ENCODE measurements around the gene MSX2.

DNA sequence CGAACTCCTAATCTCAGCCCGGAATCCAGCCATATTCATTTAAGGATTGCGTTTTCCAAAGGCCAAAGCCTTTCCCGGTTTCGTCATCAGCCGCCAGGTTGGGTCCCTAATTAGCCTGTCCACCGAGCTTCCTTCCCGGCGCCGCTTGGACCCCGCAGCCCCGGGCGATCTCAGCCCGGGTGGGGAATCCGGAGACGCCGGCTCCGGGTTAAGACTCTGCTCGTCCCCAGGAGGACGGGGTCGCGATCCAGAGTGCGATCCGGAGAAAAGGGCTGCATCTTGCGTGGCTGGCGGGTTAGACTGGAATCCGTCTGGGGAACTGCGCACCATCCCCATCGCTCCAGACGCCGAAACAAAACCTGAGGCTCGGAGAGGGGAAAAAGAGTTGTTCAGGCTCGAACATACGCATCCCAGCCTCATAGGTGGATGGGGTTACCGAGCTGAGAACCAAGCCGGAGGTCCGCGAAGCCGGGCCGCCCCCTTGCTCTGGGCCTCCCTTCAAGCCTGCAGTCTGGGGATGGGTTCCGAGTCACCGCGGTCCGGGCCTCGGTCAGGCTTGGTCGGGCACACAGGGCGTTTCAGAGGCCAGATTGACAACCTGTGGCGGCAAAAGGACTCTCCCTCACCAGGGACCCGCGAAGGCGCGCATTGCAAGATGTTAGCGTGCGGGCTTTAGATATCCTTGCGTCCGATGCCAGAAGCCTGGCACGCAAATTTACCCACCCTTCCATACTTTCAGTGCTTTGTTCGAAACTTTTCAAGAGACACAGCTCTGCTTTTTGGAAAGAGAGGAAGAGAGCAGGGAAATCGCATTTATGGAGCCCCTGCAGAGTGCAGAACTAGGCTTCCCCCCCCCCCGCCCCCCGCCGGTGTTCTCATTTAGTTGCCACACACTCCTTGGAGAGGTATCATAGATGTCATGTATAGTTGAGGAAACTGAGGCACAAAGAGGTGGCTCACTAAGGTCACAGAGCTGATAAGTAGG, 7.9 kb downstream of the MSX2 start:
- no peak for TF ChIP-seq POLR2AphosphoS5 (IDR thresholded peaks at IDR 0.05; ENCODE audit: borderline replicate concordance, low read depth, low read length)
- TF ChIP-seq EZH2 (IDR thresholded peaks at IDR 0.05), result no peak
